Cardiac fibroblast (primary cell): ENCODE results near the gene OR51A7.

Experiments used
- DNase-seq, 2 donors: peaks; one replicate each; pipeline versions ENCODE4 v3.0.0 to v3.0.0-alpha.2; 2010; ENCODE audit warnings: low read depth in 2 of 2
- H3K4me3 ChIP-seq, 2 donors: replicated peaks in 1 of 2; 1 replicate in 1 of 2; 2 replicates in 1 of 2; pipeline ENCODE4 v1.5.1; 2011; ENCODE audit warnings: low read depth in 2 of 2, low read length in 2 of 2, mild to moderate bottlenecking in 2 of 2, moderate library complexity in 1 of 2
- TF ChIP-seq, protein P1 (sequence below): IDR thresholded peaks from one replicate; pipeline ENCODE4 v1.5.1; 2011; ENCODE audit warnings: low read depth, mild to moderate bottlenecking, low read length, inconsistent platforms

Gene OR51A7

DNA sequence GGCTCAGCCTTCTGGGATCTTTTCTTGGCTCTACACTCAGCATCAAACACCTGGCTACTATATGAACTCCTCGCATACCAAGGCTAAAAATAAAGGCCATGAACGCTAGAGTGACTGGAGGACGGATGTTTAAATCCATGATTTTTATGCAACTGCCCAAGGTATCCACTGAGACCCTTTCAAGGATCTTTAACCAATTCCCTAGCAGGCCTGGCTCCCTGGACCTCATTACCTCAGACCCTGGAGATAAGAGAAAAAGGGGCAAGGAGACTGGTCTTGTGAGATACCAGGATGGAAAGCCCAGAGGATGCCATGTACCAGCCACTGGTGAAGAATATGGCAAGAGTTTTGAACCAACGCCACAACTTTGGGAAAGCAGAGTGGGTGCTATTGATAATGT, 15.7 kb downstream of the OR51A7 start, which contains the start of gene OR51G2:
TSS of gene OR51G2 (minus strand) at position 101 of the 400 bp plus-strand sequence. CDS start 3,687 bp downstream, outside the sequence.
- TF ChIP-seq, protein P1, sequence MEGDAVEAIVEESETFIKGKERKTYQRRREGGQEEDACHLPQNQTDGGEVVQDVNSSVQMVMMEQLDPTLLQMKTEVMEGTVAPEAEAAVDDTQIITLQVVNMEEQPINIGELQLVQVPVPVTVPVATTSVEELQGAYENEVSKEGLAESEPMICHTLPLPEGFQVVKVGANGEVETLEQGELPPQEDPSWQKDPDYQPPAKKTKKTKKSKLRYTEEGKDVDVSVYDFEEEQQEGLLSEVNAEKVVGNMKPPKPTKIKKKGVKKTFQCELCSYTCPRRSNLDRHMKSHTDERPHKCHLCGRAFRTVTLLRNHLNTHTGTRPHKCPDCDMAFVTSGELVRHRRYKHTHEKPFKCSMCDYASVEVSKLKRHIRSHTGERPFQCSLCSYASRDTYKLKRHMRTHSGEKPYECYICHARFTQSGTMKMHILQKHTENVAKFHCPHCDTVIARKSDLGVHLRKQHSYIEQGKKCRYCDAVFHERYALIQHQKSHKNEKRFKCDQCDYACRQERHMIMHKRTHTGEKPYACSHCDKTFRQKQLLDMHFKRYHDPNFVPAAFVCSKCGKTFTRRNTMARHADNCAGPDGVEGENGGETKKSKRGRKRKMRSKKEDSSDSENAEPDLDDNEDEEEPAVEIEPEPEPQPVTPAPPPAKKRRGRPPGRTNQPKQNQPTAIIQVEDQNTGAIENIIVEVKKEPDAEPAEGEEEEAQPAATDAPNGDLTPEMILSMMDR, result no peak
- no peak for DNase-seq
- no peak within 1 kb of the TSS for H3K4me3 ChIP-seq

DNA sequence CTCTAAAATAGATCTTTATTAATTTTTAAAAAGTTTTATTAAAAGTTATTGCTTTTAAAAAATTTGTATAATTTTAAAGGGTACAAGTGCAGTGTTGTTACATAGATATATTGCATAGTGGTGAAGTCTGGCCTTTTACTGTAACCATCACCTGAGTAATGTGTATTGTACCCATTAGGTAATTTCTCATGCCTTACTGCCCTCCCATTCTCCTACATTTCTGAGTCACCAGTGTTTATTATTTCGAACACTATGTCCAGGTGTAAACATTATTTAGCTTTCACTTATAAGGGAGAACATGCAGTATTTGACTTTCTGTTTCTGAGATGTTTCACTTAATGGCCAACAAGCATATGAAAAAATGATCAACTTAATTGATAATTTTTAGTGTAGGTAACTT, 18.2 kb downstream of the OR51A7 start:
- TF ChIP-seq, protein P1, result no peak
- no peak overlapping the region for H3K4me3 ChIP-seq
- no peak for DNase-seq

DNA sequence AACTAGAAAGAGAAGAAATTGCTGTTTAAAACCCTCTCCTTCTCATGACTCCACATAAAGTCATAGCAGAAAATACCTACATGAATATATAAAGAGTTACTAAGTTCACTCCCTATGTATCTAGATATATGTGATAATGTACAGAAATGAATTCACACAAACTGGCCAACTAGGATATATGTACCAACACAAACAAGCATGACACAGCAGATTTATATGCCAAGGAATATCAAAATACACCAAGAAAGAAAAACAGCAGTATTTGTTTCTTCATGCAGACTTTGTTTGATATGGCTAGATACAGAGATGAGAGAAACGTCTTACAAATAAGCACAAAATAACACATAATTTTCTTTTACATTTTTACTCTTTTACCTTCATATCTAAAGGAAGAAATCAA, 18.7 kb downstream of the OR51A7 start:
- no peak for DNase-seq
- TF ChIP-seq, protein P1, result no peak
- no peak overlapping the region for H3K4me3 ChIP-seq

GRCh38 chr11:4924239-4924638, 20.7 kb downstream of the OR51A7 start, which contains the start of gene OR51G1:
TSS of gene OR51G1 (minus strand) at chr11:4924339. CDS start at chr11:4924339, 0 bp downstream.
- no peak within 1 kb of the TSS for H3K4me3 ChIP-seq
- TF ChIP-seq, protein P1, result no peak
- DNase-seq, result no peak

- TF ChIP-seq, protein P1, result no peak
- peak in 1 of 2 donors; percentile 35 for DNase-seq
- no peak overlapping the region for H3K4me3 ChIP-seq
Observed at GRCh38 chr11:4926608-4927007, 23.0 kb downstream of the OR51A7 start.

DNA sequence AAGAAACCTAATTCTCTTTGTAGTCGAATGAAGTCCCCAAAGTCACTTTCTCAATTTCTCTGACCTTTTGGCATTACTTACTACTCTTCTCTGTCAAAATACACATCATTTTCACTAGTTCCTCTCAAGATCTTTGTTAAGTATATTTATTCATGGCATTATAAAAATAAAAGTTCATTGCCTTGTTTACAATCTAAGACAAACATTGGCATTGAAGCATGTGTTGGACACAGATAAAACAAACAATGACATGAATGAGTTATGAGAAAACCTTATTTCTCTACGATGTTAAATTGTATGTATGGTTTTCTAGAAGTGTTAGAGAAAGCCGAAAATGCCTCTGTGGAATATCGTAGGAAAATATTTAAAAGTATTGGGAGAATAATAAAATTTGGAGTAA, 29.2 kb downstream of the OR51A7 start:
- no peak for DNase-seq
- H3K4me3 ChIP-seq, result no peak overlapping the region
- TF ChIP-seq, protein P1, result no peak

DNA sequence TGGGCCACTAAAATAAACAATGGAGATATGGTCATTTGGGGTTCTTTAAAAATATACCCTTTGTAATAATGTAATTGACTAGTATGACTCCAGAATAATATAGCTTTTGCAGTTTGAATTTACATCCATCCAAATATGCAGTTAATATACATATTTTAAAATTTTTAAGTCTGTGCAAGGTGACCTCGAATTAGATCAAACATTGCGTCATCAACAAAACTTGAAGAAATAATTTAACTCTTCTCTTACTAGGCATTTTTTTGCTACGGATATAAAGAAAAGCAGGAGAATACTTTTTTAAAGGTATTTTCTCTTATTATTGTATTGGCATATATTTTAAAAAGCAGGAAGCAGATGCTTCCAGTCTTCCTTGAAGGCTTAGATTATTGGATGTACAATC, 33.2 kb downstream of the OR51A7 start:
- TF ChIP-seq, protein P1, result no peak
- H3K4me3 ChIP-seq, result no peak overlapping the region
- no peak for DNase-seq
